CD14-positive monocyte (primary cell): ENCODE data around the gene INTS14. TPM values are rescaled to one million over a fixed set of nuclear protein-coding genes. Genes with fewer than 3 reads are reported as not detected.

Experiments
- DNase-seq, 3 donors: peaks; one replicate each; pipeline ENCODE4 v3.0.0-alpha.2; 2011 to 2022
- H2AFZ ChIP-seq: 2 replicates; pipeline ENCODE4 v1.6.0; 2012; ENCODE audit warnings: mild to moderate bottlenecking, low read depth, low read length, inconsistent platforms; ENCODE audit not compliant: insufficient read depth, poor library complexity, severe bottlenecking
- H3K27ac ChIP-seq, 2 donors: 1 replicate in 1 of 2; 2 replicates in 1 of 2; pipeline ENCODE4 v1.5.1; 2012 to 2013; ENCODE audit warnings: low read length in 2 of 2, control low read depth in 1 of 2, inconsistent platforms in 1 of 2, low read depth in 1 of 2, mild to moderate bottlenecking in 1 of 2
- H3K27me3 ChIP-seq, 2 donors: one replicate each; pipeline versions ENCODE4 v1.6.0 to v1.6.1; 2011 to 2013; ENCODE audit warnings: low read length in 2 of 2; ENCODE audit not compliant: control insufficient read depth in 2 of 2, insufficient read depth in 2 of 2
- H3K36me3 ChIP-seq, 2 donors: replicated peaks in 1 of 2; 1 replicate in 1 of 2; 2 replicates in 1 of 2; pipeline versions ENCODE4 v1.5.1 to v1.6.1; 2012 to 2013; ENCODE audit warnings: low read length in 2 of 2, control low read depth in 1 of 2, inconsistent platforms in 1 of 2, mild to moderate bottlenecking in 1 of 2; ENCODE audit not compliant: insufficient read depth in 2 of 2, control insufficient read depth in 1 of 2
- H3K4me1 ChIP-seq, 2 donors: 1 replicate in 1 of 2; 2 replicates in 1 of 2; pipeline versions ENCODE4 v1.5.1 to v1.6.1; 2012 to 2013; ENCODE audit warnings: low read length in 2 of 2, control low read depth in 1 of 2, inconsistent platforms in 1 of 2, mild to moderate bottlenecking in 1 of 2, moderate library complexity in 1 of 2; ENCODE audit not compliant: insufficient read depth in 2 of 2, control insufficient read depth in 1 of 2
- H3K4me2 ChIP-seq: replicated peaks from 2 replicates; pipeline ENCODE3; 2012; ENCODE audit warnings: low read length, moderate library complexity, mild to moderate bottlenecking; ENCODE audit not compliant: poor library complexity, severe bottlenecking; ENCODE audit errors: extremely low read depth
- H3K4me3 ChIP-seq, 3 experiments: fragments of 200-600 bp in 1 of 3; sonication (generic) in 1 of 3; replicated peaks in 1 of 3; 1 replicate in 2 of 3; 2 replicates in 1 of 3; pipeline ENCODE4 v1.5.1; 2011 to 2013; ENCODE audit warnings: low read length in 3 of 3, mild to moderate bottlenecking in 3 of 3, control low read depth in 2 of 3, low read depth in 2 of 3, inconsistent platforms in 1 of 3, moderate library complexity in 1 of 3
- H3K79me2 ChIP-seq: 2 replicates; pipeline ENCODE4 v1.6.0; 2012; ENCODE audit warnings: mild to moderate bottlenecking, control low read depth, inconsistent platforms, low read length, moderate library complexity; ENCODE audit not compliant: insufficient read depth
- H3K9ac ChIP-seq: 2 replicates; pipeline ENCODE4 v1.6.0; 2017; ENCODE audit warnings: low read length, mild to moderate bottlenecking; ENCODE audit not compliant: insufficient read depth, poor library complexity, severe bottlenecking
- H3K9me3 ChIP-seq, 2 donors: replicated peaks in 1 of 2; 1 replicate in 1 of 2; 2 replicates in 1 of 2; pipeline versions ENCODE4 v1.5.1 to v1.6.1; 2012 to 2013; ENCODE audit warnings: low read length in 2 of 2, control low read depth in 1 of 2; ENCODE audit not compliant: control insufficient read depth in 1 of 2, insufficient read depth in 1 of 2
- H4K20me1 ChIP-seq: 2 replicates; pipeline ENCODE4 v1.6.0; 2012; ENCODE audit warnings: mild to moderate bottlenecking, low read length, control low read depth, moderate library complexity; ENCODE audit not compliant: insufficient read depth
- H3K27ac Mint-ChIP-seq, 7 donors: one replicate each; pipeline ENCODE4 v1.8.0; 2020; ENCODE audit warnings: mild to moderate bottlenecking in 7 of 7, mixed read lengths in 7 of 7, moderate library complexity in 6 of 7, inconsistent platforms in 2 of 7
- H3K27me3 Mint-ChIP-seq, 3 donors: one replicate each; pipeline ENCODE4 v1.8.0; 2021 to 2022; ENCODE audit warnings: low read depth in 3 of 3, mild to moderate bottlenecking in 3 of 3, mixed read lengths in 3 of 3, moderate library complexity in 3 of 3, inconsistent platforms in 1 of 3
- H3K36me3 Mint-ChIP-seq, 2 donors: one replicate each; pipeline ENCODE4 v1.8.0; 2020; ENCODE audit warnings: mixed read lengths in 2 of 2, inconsistent platforms in 1 of 2, mild to moderate bottlenecking in 1 of 2
- H3K4me1 Mint-ChIP-seq: one replicate; pipeline ENCODE4 v1.8.0; 2020; ENCODE audit warnings: mild to moderate bottlenecking, mixed read lengths
- H3K4me3 Mint-ChIP-seq, 2 donors: one replicate each; pipeline ENCODE4 v1.8.0; 2020; ENCODE audit warnings: mild to moderate bottlenecking in 2 of 2, mixed read lengths in 2 of 2, moderate library complexity in 1 of 2
- H3K9me3 Mint-ChIP-seq, 7 donors: one replicate each; pipeline ENCODE4 v1.8.0; 2020 to 2022; ENCODE audit warnings: mixed read lengths in 7 of 7, mild to moderate bottlenecking in 6 of 7, moderate library complexity in 6 of 7, inconsistent platforms in 2 of 7
- WGBS: methylation state at CpG from one replicate; pipeline ENCODE4 v1.1.5; 2013; ENCODE audit warnings: missing lambda C conversion rate; ENCODE audit not compliant: insufficient coverage; 5-methylcytosine and 5-hydroxymethylcytosine counted together
- intact Hi-C, 2 donors: fragments of 100-400 bp; cut with micrococcal nuclease; formaldehyde crosslinking; loops; one replicate each; pipeline versions ENCODE4 v1.15.0 to v1.15.1; 2023
- polyA plus RNA-seq, 3 donors: library from polyadenylated mRNA; depleted of rRNA in 1 of 3; unstranded in 2 of 3; stranded (reverse) in 1 of 3; fragments of 300-500 nt in 2 of 3; fragments of >200 nt in 1 of 3; fragmentation: Illumina TruSeq in 2 of 3; gene quantifications; 1 replicate in 2 of 3; 2 replicates in 1 of 3; pipeline ENCODE4 v1.2.3, GENCODE V29; 2012 to 2021
- TF ChIP-seq, protein P1 (sequence below): fragments of 200-600 bp; IDR thresholded peaks from one replicate; pipeline ENCODE4 v1.8.0; 2022; ENCODE audit warnings: antibody characterized with exemption, mild to moderate bottlenecking

The INTS14 gene
- polyA plus RNA-seq, 3 donors = 10.1 to 20.3 (median 12.0) TPM

DNA sequence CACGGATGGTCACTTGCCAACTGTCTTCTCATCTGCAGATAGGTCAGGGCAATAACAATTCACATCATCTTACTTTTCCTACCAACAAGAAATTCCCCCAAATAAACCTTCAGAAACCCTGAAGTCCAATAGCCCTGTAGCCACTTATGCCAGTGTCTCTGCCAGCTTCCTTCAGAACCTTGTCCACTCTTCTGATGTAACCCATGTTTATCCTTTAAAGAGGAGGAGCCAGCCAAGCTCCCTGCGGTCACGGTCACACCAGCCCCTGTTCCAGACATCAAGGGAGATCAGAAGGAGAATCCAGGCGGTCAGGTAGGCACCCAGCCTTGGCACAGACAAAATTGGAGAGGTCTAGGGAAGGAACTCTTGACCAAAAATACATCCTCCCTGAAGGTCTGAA lies 34.5 kb upstream of the INTS14 start:
- Mint-ChIP-seq H3K36me3 (peaks cover 3 to 4% of the 10 kb centered on the region in 2 donors), H3K27ac (no peak overlapping the region), H3K9me3 (no peaks in the 10 kb centered on the region), H3K4me1 (no peaks in the 10 kb centered on the region), H3K27me3 (no peaks in the 10 kb centered on the region), H3K4me3 (no peak overlapping the region)
- WGBS = no CpG with 5 or more reads among the region's 4 CpGs
- H3K36me3 ChIP-seq = peaks cover 0 to 5% of the 10 kb centered on the region in 2 donors
- no peaks in the 10 kb centered on the region for H3K9me3 ChIP-seq
- intact Hi-C loops = no loop called here
- H3K27me3 ChIP-seq = no peaks in the 10 kb centered on the region
- H4K20me1 ChIP-seq = no peaks in the 10 kb centered on the region
- no peak overlapping the region for H3K4me2 ChIP-seq
- H2AFZ ChIP-seq = no peak overlapping the region
- no peak overlapping the region for H3K4me3 ChIP-seq
- no peaks in the 10 kb centered on the region for H3K79me2 ChIP-seq
- no peak overlapping the region for H3K27ac ChIP-seq
- no peak overlapping the region for H3K9ac ChIP-seq
- TF ChIP-seq, protein P1, sequence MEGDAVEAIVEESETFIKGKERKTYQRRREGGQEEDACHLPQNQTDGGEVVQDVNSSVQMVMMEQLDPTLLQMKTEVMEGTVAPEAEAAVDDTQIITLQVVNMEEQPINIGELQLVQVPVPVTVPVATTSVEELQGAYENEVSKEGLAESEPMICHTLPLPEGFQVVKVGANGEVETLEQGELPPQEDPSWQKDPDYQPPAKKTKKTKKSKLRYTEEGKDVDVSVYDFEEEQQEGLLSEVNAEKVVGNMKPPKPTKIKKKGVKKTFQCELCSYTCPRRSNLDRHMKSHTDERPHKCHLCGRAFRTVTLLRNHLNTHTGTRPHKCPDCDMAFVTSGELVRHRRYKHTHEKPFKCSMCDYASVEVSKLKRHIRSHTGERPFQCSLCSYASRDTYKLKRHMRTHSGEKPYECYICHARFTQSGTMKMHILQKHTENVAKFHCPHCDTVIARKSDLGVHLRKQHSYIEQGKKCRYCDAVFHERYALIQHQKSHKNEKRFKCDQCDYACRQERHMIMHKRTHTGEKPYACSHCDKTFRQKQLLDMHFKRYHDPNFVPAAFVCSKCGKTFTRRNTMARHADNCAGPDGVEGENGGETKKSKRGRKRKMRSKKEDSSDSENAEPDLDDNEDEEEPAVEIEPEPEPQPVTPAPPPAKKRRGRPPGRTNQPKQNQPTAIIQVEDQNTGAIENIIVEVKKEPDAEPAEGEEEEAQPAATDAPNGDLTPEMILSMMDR = no peak
- no peak for DNase-seq
- H3K4me1 ChIP-seq = no peaks in the 10 kb centered on the region

DNA sequence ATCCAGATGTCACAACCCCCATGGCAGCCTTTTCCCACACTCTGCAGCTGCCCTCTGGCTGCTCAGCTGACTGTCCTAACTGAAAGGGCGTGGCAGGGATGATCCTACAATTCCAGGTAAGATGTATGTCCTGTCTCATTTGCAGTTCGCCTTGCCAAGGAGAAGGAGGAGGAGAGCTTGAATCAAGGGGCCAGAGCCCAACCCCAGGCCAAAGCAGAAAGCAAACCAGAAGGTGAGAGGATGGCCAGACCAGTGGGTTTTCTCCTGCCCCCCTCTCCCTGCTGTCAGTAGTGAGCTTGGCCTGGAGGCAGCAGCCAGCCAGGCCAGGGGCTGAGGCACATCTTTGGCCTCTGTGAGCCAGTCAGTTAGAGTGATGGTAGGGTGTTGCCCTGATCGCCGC lies 33.4 kb upstream of the INTS14 start:
- DNase-seq = no peak
- peak overlapping the region in 2 of 7 donors; percentile 32 to 74 for H3K27ac Mint-ChIP-seq
- no peaks in the 10 kb centered on the region for H3K4me1 ChIP-seq
- H3K9me3 Mint-ChIP-seq = no peaks in the 10 kb centered on the region
- H3K4me3 ChIP-seq = no peak overlapping the region
- H3K9me3 ChIP-seq = no peaks in the 10 kb centered on the region
- H3K4me3 Mint-ChIP-seq = no peak overlapping the region
- H3K9ac ChIP-seq = no peak overlapping the region
- H2AFZ ChIP-seq = no peak overlapping the region
- H3K79me2 ChIP-seq = no peaks in the 10 kb centered on the region
- peaks cover 3 to 4% of the 10 kb centered on the region in 2 donors for H3K36me3 Mint-ChIP-seq
- H4K20me1 ChIP-seq = no peaks in the 10 kb centered on the region
- peaks cover 0 to 5% of the 10 kb centered on the region in 2 donors for H3K36me3 ChIP-seq
- no peaks in the 10 kb centered on the region for H3K4me1 Mint-ChIP-seq
- TF ChIP-seq, protein P1 = no peak
- WGBS = 100% methylated on average over 1 of the region's 4 CpGs
- no peak overlapping the region for H3K27ac ChIP-seq
- intact Hi-C loops = no loop called here
- no peak overlapping the region for H3K4me2 ChIP-seq
- no peaks in the 10 kb centered on the region for H3K27me3 Mint-ChIP-seq
- H3K27me3 ChIP-seq = no peaks in the 10 kb centered on the region
